LNCAP (cell line): Measurements from ENCODE around the gene ACP7.

Source experiments
- CTCF ChIP-seq: fragments of 450-650 bp; IDR thresholded peaks from 2 replicates; pipeline ENCODE4 v1.5.1; 2017; ENCODE audit warnings: mild to moderate bottlenecking

The ACP7 gene

GRCh38 chr19:39078436-39079200 is 5.5 kb upstream of the ACP7 start:
- no peak for TF ChIP-seq CTCF

DNA sequence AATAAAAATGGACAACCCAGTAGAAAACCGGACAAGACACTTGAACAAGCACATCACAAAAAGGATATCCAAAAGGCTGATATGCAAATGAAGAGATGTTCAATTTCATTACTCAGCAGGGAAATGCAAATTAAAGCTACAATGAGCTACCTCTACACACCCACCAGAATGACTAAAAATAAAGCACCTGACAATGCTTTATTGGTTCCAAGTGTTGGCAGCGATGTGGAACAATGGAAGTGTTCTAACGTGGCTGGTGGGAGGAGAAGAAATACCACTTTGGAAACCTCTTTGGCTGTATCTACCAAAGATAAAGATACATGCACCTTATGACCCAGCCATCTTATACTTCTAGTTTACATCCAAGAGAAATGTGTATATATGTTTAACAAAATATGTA is 3.7 kb upstream of the ACP7 start:
- TF ChIP-seq CTCF, result no peak

DNA sequence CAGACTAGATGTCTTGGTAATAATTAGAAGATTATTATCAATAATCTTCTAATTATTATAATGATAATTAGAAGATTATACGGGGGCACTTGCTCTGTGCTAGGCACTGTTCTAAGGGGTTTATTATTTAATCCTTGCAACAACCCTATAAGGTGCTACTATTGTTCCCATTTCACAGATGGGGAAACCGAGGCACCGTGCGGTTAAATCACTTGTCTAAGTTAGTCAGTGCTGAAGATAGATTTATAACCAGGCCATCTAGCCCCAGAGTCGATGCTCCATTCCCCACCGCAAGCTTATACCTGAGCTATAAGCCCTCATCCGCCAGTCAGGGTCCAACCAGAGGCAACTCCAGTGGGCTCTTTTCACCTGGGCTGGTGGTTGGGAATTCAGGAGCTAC is 2.0 kb upstream of the ACP7 start:
- no peak for TF ChIP-seq CTCF

DNA sequence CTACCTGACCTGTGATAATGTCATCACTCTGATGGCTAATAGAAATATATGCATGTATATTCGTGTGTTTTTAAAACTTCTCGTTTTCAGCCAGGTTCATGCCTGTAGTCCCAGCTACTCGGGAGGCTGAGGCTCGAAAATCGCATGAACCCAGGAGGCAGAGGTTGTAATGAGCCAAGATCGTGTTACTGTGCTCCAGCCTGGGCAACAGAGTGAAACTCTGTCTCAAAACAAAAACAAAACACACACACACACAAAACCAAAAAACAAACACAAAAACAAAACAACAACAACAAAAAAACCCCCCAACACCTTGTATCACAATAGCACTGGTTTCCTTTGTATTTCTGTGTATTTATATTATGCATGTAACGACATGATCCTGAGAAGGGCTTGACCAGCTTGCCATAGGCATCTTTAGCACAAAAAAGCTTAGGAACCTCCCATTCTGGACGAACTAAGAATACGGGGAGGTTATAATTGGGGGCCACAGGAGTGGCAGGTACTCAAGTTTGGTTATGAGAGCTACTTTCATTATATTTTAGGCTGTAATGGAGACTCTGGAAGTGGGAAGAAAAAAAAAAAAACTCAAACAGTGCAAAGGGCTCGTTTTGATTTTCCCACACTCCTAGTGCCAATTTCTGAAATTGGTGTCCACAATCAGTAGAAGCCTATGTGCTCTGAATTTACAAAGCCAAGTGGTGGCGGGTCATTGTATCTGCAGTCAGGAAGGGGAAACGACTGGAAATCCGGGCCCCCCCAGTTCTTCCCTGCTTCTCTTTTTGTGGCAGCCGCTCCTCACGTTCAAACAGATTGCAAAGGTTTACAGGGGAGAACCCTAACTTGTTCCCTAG is 1.2 kb upstream of the ACP7 start:
- no peak for TF ChIP-seq CTCF

DNA sequence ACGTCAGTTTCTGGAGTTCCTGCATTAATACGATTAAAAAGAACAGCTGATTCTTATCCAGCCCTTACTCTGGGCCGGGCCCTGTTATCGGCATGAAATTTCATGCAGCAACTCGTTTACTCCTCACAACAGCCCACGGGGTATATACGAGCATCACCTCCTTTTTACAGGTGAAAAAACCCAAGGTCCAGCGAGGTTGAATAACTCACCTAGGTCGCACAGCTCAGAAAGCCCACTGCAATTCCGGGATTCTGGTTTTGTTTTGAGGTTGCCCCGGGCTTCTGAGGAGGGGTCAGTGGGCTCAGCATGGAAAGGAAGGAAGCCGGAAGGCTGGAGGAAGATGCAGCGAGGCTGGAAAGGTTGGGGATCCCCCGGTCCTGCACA is 577 bp upstream of the ACP7 start:
- TF ChIP-seq CTCF, result no peak

- no peak for TF ChIP-seq CTCF
Measured at GRCh38 chr19:39084732-39085080, 538 bp downstream of the ACP7 start.

DNA sequence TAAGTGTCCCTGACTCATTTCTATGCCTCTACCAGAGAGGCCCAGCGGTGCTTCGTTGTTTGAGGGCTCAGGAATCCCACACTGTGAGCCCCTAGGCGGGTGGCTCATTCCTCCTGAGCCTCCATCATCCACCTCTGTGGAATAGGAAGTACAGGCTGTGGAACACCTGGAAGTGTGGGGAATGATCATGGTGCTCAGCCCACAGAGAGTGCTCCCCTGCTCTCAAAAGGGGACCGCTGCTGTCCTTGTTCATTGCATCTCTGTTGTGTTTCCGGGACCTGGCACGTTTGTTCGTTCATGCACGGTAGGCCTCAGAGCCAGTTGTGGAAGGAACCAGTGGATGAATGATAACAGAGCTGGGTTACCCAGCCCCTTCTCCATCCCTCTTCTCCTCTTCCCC is 1.2 kb downstream of the ACP7 start:
- no peak for TF ChIP-seq CTCF
